NCI-H146 treated with DMSO at 0.1 percent for 48 hours (cell line): Measurements from ENCODE around the gene TTC27.
"Not testable (repeated sequence)": the region's sequence is repeated elsewhere in the genome, so short reads cannot be mapped to it uniquely, and the experiment has no call there.

ENCODE experiments used
- DNase-seq: peaks from one replicate; lab custom pipeline; 2025; ENCODE audit not compliant: unreplicated experiment; lab: John Stamatoyannopoulos, UW

Gene TTC27

DNA sequence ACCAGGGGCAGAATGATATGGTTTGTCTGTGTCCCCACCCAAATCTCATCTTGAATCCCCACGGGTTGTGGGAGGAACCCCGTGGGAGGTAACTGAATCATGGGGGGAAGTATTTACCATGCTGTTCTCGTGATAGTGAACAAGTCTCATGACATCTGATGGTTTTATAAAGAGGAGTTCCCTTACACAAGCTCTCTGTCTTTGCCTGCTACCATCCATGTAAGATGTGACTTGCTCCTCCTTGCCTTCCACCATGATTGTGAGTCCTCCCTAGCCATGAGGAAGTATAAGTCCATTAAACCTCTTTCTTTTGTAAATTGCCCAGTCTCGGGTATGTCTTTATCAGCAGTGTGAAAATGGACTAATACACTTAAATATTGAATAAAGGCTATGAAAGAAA is 218.4 kb downstream of the TTC27 start:
- not testable (repeated sequence) for DNase-seq

DNA sequence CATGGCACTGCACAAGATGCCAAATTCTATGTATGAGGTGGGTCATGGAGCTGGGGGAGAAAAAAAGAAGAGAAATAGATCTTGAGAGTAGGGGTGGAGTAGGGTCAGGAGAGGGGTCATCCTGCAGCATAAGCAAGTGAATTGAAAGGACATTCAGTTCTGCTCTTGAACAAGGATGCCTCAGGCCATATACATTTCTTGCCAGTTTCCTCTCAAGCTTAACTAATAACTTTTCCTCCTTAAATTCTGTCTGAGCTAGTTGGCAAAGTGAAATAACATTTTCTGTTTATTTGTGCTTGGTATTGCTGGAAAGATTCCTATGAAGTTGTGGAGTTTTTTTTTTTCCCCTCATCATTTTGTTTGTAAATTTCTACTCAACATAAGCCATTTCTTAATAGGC is 219.9 kb downstream of the TTC27 start:
- DNase-seq = no peak

DNA sequence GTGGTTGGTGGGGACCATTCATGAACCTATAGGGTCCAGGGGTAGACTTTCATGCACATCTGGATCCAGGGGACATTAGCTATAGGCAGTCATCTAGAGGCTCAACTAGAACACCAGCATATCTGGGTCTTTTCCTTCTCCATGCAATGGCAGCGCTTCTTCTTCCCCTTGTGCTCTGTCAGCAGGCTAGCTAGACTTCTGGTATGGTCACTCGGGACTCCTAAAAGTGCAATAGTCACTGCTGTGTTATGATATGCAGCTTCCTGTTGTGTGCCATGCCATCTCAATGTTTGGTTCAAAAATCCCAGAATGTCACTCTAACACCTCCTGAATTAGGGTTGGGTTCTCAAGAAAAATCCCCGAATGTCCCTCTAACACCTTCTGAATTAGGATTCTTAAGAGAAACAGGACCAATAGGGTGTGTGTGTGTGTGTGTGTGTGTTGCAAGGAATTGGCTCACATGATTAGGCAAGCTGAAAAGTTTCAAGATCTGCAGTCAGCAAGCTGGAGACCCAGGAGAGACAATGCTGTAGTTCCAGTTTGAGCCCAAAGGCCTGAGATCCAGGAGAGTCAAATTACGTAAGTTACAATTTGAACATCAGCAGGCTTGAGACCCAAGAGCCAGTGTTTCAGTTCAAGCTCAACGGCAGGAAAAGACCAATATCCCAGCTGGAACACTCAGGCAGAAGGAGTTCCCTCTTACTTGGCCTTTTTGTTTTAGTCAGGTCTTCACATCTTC is 221.8 kb downstream of the TTC27 start:
- DNase-seq = no peak

DNA sequence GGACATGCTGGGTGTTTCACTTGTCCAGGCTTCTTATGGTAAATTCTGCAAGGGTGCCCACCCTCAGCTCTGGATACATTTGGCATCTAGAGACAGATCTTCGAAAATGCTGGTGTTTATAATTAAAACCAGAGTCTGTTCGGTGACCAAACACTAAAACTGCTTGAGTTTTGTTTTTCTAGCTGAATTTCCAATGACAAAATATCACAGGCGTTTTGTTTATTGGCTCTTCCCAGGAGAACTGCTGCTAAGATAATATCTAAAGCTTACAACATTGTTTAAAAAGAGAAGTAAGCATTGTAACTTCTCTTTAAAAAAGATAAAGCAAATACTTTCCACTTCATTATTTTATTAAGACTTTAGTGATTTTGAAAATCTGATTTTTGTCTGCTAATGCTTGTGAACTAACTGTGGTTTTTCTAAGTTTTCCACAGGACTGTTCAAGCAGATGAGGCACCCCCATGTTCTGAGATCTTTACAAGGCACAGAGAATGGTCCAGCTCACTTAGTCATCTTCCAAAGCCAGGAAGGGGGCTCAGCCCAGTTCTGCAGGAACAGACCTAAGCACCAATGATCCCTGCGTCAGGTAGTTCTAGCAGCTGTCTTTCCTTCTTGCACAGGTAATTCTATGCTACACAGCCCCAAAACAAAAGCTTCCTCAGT is 224.1 kb downstream of the TTC27 start:
- no peak for DNase-seq

DNA sequence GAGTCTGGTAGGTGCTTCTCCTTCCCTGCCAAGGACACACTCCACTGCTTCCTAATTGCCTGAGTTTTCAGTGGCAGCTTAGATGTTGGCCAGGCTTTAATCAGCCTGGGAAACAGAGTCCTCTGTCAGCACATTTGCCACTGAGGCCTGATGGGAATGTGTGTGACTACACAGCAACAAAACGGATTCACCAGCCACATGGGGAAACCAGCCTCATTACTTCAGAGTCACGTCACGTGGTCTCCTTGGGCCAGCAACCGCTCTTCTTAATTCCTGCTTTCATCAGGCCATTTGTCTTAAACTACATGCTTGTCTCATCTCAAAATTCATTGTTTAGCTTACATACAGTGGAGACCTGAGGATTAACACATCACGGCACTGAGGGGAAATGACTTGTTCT is 225.0 kb downstream of the TTC27 start:
- no peak for DNase-seq

DNA sequence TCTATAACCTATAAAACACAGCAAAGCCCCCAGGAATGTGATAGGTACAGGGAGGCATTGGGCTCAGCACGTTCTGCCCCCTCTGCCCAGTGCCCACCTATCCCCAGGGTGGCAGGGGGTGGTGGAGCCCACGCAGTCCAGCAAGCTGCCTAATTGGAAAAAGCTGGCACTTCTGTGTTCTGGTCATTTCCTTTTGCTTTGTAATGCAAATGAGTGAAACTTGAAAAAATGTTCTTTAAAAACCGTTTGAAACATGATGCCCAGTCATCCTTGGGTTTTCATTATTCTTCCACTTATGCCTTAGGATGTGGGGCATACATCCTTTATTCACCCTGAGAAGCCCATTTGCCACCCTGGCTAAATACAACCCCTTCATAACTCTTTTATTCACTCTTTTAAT is 229.0 kb downstream of the TTC27 start:
- DNase-seq = no peak

DNA sequence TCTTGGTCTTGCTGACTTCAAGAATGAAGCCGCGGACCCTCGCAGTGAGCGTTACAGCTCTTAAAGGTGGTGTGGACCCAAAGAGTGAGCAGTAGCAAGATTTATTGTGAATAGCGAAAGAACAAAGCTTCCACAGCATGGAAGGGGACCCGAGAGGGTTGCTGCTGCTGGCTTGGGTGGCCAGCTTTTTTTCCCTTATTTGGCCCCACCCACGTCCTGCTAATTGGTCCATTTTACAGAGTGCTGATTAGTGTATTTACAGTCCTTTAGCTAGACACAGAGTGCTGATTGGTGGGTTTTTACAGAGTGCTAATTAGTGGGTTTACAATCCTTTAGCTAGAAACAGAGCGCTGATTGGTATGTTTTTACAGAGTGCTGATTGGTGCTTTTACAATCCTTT is 230.9 kb downstream of the TTC27 start:
- DNase-seq = no peak

DNA sequence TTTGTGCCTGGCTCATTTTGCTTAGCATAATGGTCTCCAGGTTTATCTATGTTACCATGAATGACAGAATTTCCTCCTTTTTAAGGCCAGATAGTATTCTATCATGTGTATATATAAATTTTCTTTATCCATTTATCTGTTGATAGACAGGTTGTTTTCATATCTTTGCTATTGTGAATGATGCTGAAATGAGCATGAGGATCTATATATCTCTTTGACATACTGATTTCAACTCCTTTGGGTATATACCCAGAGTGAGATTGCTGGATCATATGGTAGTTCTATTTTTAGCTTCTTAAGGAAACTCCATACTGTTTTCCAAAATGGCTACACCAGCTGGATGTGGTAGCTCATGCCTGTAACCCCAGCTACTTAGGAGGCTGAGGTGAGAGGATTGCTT is 232.5 kb downstream of the TTC27 start:
- DNase-seq = no peak

DNA sequence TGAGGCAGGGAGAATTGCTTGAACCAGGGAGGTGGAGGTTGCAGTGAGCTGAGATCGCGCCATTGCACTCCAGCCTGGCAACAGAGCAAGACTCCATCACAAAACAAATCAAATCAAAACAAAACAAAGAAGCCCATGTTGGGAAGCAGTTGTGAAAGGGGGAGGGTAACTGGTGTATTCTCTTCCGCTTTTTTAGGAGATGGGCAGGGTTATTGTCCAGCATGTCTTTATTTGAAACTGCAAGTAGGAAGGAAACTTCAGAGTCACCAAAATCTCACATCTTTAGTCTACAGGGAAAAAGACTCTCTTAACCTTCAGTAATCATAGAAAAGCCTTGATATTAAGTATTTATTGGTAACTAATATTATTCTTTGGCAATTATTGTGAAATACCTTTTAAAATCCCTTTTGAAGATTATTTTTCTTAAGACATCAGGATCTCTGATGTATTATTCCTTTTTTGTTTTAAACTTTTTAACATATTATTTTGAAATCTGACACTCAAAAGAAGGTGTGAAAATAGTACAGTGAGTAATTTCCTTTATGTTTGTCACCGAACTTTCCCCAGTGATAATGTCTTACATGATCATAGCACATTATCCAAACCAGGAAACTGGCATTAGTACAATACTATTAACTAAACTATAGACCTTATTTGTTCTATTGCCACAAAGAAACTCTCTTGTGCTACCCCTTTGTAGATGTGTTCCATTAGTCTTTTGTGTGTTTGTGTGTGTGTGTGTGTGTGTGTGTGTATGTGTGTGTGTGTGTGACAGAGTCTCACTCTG is 234.6 kb downstream of the TTC27 start:
- no peak for DNase-seq

DNA sequence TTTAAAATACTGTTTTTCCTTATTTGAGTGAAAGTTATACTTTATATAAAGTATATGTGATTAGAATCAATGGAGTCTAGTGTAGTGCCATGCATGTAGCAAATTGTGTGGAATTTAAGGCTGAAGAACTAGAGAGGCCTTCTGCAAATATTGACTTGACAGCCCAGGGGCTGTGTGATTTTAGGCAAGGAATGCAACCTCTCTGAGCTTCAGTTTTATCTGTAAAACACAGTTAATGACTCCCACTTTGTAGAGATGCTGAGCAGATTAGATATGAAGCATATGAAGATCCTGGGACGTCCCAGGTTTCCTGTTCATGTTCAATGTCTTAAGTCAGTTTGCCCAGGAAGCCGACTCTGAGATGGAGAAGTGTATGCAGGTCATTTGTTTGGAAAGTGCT is 235.5 kb downstream of the TTC27 start:
- DNase-seq = no peak

DNA sequence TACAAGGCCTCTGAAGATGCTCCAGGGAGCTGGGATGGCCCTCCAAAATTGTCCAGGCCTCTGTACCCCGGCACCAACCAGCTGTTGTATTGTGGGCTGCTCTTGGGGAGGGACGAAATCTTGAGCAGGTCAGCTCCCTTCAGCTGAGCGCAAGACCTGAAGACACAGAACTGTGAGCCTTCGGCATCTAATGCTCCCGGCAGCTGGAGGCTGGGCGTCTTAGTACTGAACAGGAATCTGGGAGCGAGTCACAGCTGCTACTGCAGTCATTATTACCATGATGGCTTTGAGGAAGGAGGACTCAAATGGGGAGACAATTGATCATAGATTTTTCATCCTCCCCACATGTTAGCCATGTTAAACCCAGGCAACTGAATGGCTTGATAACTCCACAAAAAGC is 236.0 kb downstream of the TTC27 start:
- no peak for DNase-seq

DNA sequence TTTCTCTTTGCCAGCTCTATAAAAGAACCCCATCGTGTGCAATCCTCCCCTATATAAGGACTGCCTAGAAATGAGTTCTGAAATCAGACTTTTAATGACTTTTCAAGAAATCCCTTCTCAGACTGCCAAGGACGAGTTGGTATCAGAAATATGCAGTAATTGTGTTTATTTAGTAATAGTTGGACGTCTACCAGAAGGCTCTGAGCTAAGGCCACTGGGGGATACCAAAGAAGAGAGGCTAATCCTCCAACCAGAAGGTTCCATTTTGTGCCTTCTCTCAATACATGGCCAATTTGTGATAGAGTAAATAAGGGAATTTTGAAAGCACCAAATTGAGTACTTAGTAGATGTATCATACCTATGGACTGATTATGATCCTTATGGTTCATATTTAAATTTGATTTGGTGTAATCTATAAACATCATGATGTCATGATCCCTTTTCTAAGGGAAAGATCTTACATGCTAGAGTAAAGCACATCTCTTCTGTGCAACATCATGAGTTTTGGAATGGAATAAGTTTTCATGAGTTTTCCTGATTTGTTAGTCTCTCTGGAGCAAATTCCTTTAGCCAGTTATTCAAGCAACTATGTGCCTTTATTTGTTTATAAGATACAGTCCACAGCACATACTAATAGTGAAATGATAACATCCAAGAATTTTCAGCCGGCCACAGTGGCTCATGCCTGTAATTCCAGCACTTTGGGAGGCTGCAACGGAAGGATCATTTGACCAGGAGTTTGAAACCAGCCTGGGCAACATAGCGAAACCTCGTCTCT is 236.7 kb downstream of the TTC27 start:
- DNase-seq = no peak

DNA sequence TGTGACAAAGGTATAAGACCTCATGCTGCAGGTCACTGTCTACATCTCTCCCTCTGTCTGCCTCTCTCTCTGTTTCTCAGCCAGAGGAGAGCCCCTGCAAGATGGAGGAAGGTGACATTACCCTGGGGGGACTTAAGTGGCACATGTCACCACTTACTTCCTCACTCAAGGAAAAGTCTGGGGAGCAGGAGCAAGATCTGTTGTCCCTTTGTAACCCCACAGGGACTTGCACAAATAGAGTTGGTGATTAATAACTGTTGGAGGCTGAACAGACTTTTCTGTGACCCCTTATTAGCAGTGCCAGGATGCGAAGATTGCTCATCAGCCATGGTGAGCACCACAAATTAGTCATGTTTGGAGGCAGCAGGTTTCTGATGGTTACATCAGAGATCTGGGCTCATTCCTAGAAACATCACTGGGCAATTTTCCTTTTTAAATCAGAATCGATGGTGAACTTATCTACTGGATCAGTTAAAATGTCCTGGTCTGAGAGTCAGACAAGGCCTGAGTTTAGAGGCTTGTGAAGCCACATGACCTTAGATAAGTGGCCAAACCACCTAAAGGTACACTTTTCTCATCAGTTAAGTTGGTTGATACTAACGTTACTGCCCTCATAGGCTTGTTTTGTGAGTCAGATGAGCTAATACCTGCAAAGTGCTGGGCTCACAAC is 237.7 kb downstream of the TTC27 start:
- DNase-seq = no peak

DNA sequence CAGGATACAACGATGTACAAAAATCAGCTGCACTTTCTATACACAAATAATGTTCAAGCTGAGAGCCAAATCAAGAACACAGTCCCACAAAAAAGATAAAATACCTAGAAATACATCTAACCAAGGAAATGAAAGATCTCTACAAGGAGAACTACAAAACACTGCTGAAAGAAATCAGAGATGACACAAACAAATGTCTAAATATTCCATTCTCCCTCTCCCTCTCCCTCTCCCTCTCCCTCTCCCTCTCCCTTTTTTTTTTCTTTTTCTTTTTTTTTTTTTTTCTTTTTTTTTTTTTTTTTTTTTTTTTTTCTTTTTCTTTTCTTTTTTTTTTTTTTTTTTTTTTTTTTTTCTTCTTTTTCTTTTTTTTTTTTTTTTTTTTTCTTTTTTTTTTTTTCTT is 238.6 kb downstream of the TTC27 start:
- not testable (repeated sequence) for DNase-seq
